ENCODE measurements around the gene TSPAN6.

TSPAN6 gene

GRCh38 chrX:100636321-100636991 is at the start of gene TSPAN6:
Gene TSPAN6 (minus strand): TSS chrX:100636806. CDS start chrX:100636694, 112 bp downstream.
- peak; percentile 49 to 54 for DNase-seq

GRCh38 chrX:100685997-100686305 is 49.3 kb upstream of the TSPAN6 start:
- no peak for DNase-seq

GRCh38 chrX:100685284-100685996 is 48.8 kb upstream of the TSPAN6 start:
- peak; percentile 49 to 63 for DNase-seq

GRCh38 chrX:100682939-100683338 is 46.3 kb upstream of the TSPAN6 start:
- no peak for DNase-seq

GRCh38 chrX:100681599-100681998 is 45.0 kb upstream of the TSPAN6 start:
- DNase-seq, result no peak

GRCh38 chrX:100680756-100681155 is 44.1 kb upstream of the TSPAN6 start:
- DNase-seq, result no peak

GRCh38 chrX:100677611-100678181 is 41.1 kb upstream of the TSPAN6 start:
- DNase-seq, result no peak

- DNase-seq, result no peak
These were observed 38.1 kb upstream of the TSPAN6 start for GRCh38 chrX:100674705-100675104.

- no peak for DNase-seq
These were observed 36.9 kb upstream of the TSPAN6 start for GRCh38 chrX:100673397-100673953.

- DNase-seq, result no peak
These were observed 36.4 kb upstream of the TSPAN6 start for GRCh38 chrX:100672966-100673365.

GRCh38 chrX:100663642-100664041 is 27.0 kb upstream of the TSPAN6 start:
- no peak for DNase-seq

GRCh38 chrX:100662796-100663195 is 26.2 kb upstream of the TSPAN6 start:
- DNase-seq, result no peak

- no peak for DNase-seq
These were observed 25.6 kb upstream of the TSPAN6 start for GRCh38 chrX:100662170-100662569.

GRCh38 chrX:100659431-100660137 is 23.0 kb upstream of the TSPAN6 start:
- no peak for DNase-seq

- DNase-seq, result no peak
These were observed 22.4 kb upstream of the TSPAN6 start for GRCh38 chrX:100658941-100659381.

GRCh38 chrX:100654261-100654660 is 17.7 kb upstream of the TSPAN6 start:
- DNase-seq, result no peak

- DNase-seq, result no peak
These were observed 15.7 kb upstream of the TSPAN6 start for GRCh38 chrX:100652266-100652665.

GRCh38 chrX:100650841-100651240 is 14.2 kb upstream of the TSPAN6 start:
- no peak for DNase-seq

- DNase-seq, result peak in 1 of 2 donors; percentile 5
These were observed 13.1 kb upstream of the TSPAN6 start for GRCh38 chrX:100649550-100650356.

GRCh38 chrX:100648458-100649417 is 12.1 kb upstream of the TSPAN6 start:
- DNase-seq, result no peak

- DNase-seq, result no peak
These were observed 11.1 kb upstream of the TSPAN6 start for GRCh38 chrX:100647739-100648138.
